ENCODE results near the gene TMEM74B.

- TF ChIP-seq CTCF (IDR thresholded peaks at IDR 0.05; ENCODE audit: low read depth, low read length, missing input control) = no peak
- TF ChIP-seq TAF1 (conservative IDR thresholded peaks at IDR 0.05) = no peak
- no peak for TF ChIP-seq EGR1 (IDR thresholded peaks at IDR 0.05; ENCODE audit: low read depth in 2 of 2)
- no peak for TF ChIP-seq SP1 (IDR thresholded peaks at IDR 0.05)
- no peak for TF ChIP-seq YY1 (IDR thresholded peaks at IDR 0.05)
- TF ChIP-seq FOXA1 (IDR thresholded peaks at IDR 0.05) = no peak
These were observed 10.0 kb downstream of the TMEM74B start for GRCh38 chr20:1174787-1175186.

Data from liver (tissue), 3 donors.